T-helper 17 cell (primary cell): ENCODE results near the gene POLR2L. TPM values are rescaled to one million over a fixed set of nuclear protein-coding genes. Genes with fewer than 3 reads are reported as not detected.
A peak's percentile ranks its signal among the peaks of the same experiment; 100 is the strongest.

Experiments used
- ATAC-seq: fragments of 150-1000 bp; cut with Tn5 transposase; 2 replicates; pipeline ENCODE4 v1.10.0; 2021; ENCODE audit warnings: mild to moderate bottlenecking, moderate library complexity
- DNase-seq, 3 donors: peaks; one replicate each; pipeline versions ENCODE4 v3.0.0 to v3.0.0-alpha.2; 2020 to 2021
- H3K9me3 ChIP-seq: one replicate; pipeline ENCODE4 v1.7.0; 2013; ENCODE audit warnings: low read length, mild to moderate bottlenecking; ENCODE audit not compliant: control insufficient read depth, poor library complexity, severe bottlenecking
- H3K27ac Mint-ChIP-seq: one replicate; pipeline ENCODE4 v1.8.0; 2022; ENCODE audit warnings: mild to moderate bottlenecking, moderate library complexity, mixed read lengths
- H3K27me3 Mint-ChIP-seq: one replicate; pipeline ENCODE4 v1.8.0; 2022; ENCODE audit warnings: mixed read lengths
- H3K36me3 Mint-ChIP-seq: one replicate; pipeline ENCODE4 v1.8.0; 2022; ENCODE audit warnings: low read depth, mixed read lengths
- H3K4me1 Mint-ChIP-seq: one replicate; pipeline ENCODE4 v1.8.0; 2022; ENCODE audit warnings: mild to moderate bottlenecking, mixed read lengths
- H3K4me3 Mint-ChIP-seq: one replicate; pipeline ENCODE4 v1.8.0; 2022; ENCODE audit warnings: mild to moderate bottlenecking, moderate library complexity, mixed read lengths
- total RNA-seq, 4 donors: library from RNA in 2 of 4; stranded (reverse) in 2 of 4; gene quantifications; one replicate each; pipeline ENCODE4 v1.2.3 and lab custom pipeline; 2022 to 2026

The POLR2L gene
- total RNA-seq, 2 donors from 2014 or later: 38.5 to 40.5 TPM

DNA sequence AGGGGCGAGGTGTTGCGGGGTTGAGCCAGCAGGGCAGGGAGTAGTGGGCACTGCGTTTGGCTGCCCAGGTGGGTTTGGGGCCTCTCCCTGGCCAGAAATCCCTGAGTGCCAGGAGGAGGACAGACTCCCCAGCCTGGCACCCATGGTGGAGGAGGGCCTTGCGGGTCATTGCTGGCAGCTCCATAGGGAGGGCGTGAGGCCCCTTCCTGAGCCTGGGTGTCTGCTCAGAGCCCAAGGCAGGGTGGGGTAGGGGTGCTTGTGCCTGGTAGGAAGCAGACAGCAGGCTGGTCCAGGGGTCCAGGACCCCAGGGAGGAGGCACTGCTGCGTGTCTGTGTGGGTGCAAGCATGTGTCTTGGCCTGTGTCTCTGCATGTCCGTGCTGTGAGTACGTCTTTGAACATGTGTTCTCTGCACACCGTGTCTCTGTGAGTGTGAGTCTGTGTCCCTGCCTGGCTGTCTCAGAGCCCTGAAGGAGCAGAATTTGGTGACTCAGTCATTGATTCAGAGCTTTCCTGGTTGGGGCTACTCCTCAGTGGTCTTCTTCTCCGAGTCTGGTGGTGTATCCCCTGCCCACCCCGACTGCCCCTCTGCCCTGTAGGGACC, 4.3 kb upstream of the POLR2L start:
- Mint-ChIP-seq H3K27ac (no peak overlapping the region), H3K27me3 (no peaks in the 10 kb centered on the region), H3K36me3 (no peaks in the 10 kb centered on the region), H3K4me1 (peaks cover 12% of the 10 kb centered on the region), H3K4me3 (peak overlapping the region; percentile 25)
- ATAC-seq (no peak), DNase-seq (no peak)
- H3K9me3 ChIP-seq: no peaks in the 10 kb centered on the region

GRCh38 chr11:845872-846495, 3.7 kb upstream of the POLR2L start:
- no peak for DNase-seq
- no peaks in the 10 kb centered on the region for H3K9me3 ChIP-seq
- H3K4me3 Mint-ChIP-seq: peak overlapping the region; percentile 25
- H3K4me1 Mint-ChIP-seq: peaks cover 17% of the 10 kb centered on the region
- H3K27me3 Mint-ChIP-seq: no peaks in the 10 kb centered on the region
- no peak for ATAC-seq
- no peak overlapping the region for H3K27ac Mint-ChIP-seq
- no peaks in the 10 kb centered on the region for H3K36me3 Mint-ChIP-seq

GRCh38 chr11:844693-845644, 2.6 kb upstream of the POLR2L start:
- no peaks in the 10 kb centered on the region for H3K36me3 Mint-ChIP-seq
- H3K4me1 Mint-ChIP-seq: peaks cover 25% of the 10 kb centered on the region
- H3K27ac Mint-ChIP-seq: no peak overlapping the region
- H3K27me3 Mint-ChIP-seq: no peaks in the 10 kb centered on the region
- H3K9me3 ChIP-seq: no peaks in the 10 kb centered on the region
- ATAC-seq: no peak
- DNase-seq: no peak
- no peak overlapping the region for H3K4me3 Mint-ChIP-seq

- H3K27me3 Mint-ChIP-seq: no peaks in the 10 kb centered on the region
- peak overlapping the region; percentile 85 for H3K4me3 Mint-ChIP-seq
- no peak overlapping the region for H3K27ac Mint-ChIP-seq
- H3K9me3 ChIP-seq: no peaks in the 10 kb centered on the region
- no peaks in the 10 kb centered on the region for H3K36me3 Mint-ChIP-seq
- DNase-seq (no peak), ATAC-seq (no peak)
- peaks cover 23% of the 10 kb centered on the region for H3K4me1 Mint-ChIP-seq
These were observed 1.7 kb upstream of the POLR2L start for GRCh38 chr11:843818-844692.

DNA sequence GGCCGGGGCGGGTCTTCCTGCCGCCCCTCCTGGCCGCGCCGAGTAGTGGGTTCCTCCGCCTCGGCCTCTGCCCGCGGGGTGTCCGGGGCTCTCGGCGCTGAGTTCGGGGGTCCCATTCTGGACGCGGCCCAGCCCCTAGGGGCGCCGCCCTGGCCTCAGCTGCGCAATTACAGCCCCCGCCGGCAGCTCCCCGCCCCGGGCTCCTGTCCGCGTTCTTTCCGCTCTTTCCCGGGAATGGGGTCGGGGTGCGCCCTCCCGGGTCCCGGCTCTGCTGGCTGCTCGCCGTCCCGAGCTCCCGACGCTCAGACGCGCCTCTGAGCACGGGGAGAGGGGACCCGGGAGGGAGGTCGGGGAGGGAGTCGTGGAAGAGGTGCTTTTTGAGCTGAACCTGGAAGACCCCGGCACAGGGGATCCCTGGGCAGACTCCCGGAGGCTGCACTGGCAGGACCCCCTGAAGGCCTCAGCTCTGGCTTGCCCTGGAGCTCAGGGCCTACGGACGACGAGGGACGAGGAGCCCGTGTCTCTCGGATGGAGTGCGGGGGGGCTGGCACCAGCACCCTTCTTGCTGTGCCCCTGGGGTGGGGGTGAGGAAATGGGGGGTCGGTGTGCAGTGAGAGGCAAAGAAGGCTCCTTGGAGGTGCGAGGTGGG, 881 bp upstream of the POLR2L start:
- peaks cover 20% of the 10 kb centered on the region for H3K4me1 Mint-ChIP-seq
- no peaks in the 10 kb centered on the region for H3K9me3 ChIP-seq
- no peak overlapping the region for H3K27ac Mint-ChIP-seq
- ATAC-seq: no peak
- no peaks in the 10 kb centered on the region for H3K27me3 Mint-ChIP-seq
- no peaks in the 10 kb centered on the region for H3K36me3 Mint-ChIP-seq
- peak overlapping the region; percentile 85 for H3K4me3 Mint-ChIP-seq
- DNase-seq: no peak

DNA sequence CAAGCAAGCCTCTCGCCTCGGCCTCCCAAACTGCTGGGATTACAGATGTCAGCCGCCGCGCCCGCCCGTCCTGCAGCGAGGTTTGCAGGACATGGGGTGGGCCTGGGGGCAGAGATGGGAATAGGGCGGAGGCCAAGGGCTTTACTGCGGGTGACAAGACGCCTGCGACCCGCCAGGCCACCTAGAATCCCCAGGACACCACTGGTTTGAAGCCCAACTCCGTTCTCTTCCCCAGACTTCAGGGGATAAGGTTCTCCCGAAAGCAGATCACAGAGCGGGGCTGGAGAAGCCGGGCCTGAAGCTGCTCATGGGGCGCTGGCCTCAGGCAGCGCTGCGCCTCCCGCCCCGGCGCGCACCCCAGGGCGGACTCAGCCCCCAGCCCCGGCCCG, 354 bp downstream of the POLR2L start:
- H3K27ac Mint-ChIP-seq: peak overlapping the region; percentile 75
- H3K9me3 ChIP-seq: no peaks in the 10 kb centered on the region
- ATAC-seq: peak; percentile 47
- no peak for DNase-seq
- no peaks in the 10 kb centered on the region for H3K36me3 Mint-ChIP-seq
- peaks cover 20% of the 10 kb centered on the region for H3K4me1 Mint-ChIP-seq
- no peaks in the 10 kb centered on the region for H3K27me3 Mint-ChIP-seq
- H3K4me3 Mint-ChIP-seq: peak overlapping the region; percentile 85

DNA sequence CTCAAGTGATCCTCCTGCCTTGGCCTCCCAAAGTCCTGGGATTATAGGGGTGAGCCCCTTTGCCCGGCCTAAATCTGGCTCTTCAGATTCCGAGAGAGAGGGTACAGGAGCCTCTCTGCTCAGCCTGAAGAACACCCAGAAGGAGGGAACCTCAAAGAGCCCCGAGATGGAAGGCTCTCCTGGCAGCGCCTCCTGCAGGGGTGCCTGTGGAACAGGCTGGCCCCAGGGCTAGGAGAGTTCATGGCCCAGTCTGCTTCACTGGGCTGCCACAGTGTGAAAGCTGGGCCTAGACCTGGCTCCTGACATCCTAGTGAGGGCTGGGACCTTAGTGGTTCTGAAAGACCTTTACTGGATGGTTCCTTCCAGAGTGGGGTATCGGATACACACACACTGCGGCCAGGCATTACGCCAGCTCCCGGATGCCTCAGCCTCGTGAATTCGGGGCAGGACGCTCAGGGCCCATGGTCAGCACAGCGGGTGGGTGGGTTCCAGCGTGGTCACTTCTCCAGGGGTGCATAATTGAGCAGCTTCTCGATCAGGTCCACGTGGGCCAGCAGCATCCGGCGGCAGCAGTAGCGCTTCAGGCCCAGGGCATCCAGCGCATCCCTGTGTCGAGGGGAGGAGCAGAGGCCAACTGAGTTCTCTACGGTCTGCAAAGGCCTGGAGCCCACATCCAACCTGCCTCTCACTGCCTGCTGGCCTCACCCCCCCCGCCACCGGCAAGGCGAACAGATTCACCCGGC, 2.3 kb downstream of the POLR2L start:
- no peaks in the 10 kb centered on the region for H3K27me3 Mint-ChIP-seq
- peaks cover 20% of the 10 kb centered on the region for H3K4me1 Mint-ChIP-seq
- ATAC-seq: no peak
- DNase-seq: no peak
- no peaks in the 10 kb centered on the region for H3K9me3 ChIP-seq
- no peaks in the 10 kb centered on the region for H3K36me3 Mint-ChIP-seq
- H3K27ac Mint-ChIP-seq: peak overlapping the region; percentile 24
- peak overlapping the region; percentile 76 for H3K4me3 Mint-ChIP-seq

DNA sequence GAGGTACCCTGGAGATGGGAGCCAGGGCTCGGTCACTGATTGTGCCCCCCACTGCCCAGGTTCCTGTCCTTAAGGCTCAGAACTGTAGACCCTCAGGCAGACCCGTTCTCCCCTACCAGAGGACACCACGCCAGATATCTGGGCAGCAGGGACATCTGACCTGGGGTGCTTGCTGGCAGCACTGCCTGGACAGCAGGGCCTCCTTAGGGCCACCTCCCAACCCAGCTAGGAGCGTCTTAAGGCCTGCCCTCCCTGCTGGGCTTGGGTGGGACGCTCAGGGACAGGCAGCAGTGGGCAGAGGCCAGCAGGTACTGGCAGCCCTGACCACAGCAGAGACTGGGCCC, 3.1 kb downstream of the POLR2L start:
- ATAC-seq (no peak), DNase-seq (no peak)
- no peak overlapping the region for H3K4me3 Mint-ChIP-seq
- no peaks in the 10 kb centered on the region for H3K36me3 Mint-ChIP-seq
- no peak overlapping the region for H3K27ac Mint-ChIP-seq
- H3K4me1 Mint-ChIP-seq: peaks cover 21% of the 10 kb centered on the region
- H3K9me3 ChIP-seq: no peaks in the 10 kb centered on the region
- H3K27me3 Mint-ChIP-seq: no peaks in the 10 kb centered on the region

DNA sequence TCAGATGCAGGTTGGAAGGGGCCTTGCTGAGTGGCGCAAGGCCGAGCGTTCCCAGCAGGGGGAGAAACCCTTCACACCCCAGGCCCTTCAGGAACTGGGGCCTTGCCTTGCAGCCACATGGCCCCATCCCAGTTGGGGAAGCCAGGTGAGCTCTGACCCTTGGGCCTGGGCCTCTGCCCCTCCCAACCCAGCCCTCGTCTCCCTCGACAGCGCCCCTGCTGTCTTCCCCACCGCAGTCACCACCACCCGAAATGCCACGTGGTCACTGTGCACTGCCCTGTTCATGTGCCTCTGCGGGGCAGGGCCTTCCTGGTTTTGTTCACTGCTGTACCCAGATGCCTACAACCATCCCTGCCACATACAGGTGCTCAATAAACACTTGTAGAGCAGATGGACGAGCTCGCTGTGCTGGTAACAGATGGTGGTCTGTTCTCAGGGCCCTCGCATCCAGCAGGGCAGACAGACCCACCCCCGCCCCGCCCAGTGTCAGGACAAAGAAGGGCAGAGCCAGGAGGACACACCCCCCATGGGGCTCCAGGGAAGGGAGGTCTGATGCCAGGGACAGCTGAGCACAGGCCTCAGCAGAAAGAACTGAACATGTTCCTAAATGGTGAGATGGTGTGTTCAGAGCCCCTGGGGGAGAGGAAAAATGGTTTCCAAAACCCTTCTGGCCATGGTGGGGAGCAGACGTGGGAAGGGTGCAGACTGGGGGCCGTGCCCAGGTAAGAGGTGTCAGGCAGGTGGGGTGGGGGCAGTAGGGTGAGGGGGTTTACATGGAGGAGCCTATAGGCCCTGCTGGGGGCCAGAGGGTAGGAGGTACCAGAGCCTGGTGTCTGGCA, 3.7 kb downstream of the POLR2L start:
- Mint-ChIP-seq H3K4me3 (no peak overlapping the region), H3K27ac (no peak overlapping the region), H3K27me3 (no peaks in the 10 kb centered on the region), H3K36me3 (no peaks in the 10 kb centered on the region), H3K4me1 (peaks cover 24% of the 10 kb centered on the region)
- no peak for ATAC-seq
- no peaks in the 10 kb centered on the region for H3K9me3 ChIP-seq
- DNase-seq: no peak

GRCh38 chr11:837990-838307, 4.4 kb downstream of the POLR2L start:
- no peaks in the 10 kb centered on the region for H3K36me3 Mint-ChIP-seq
- no peaks in the 10 kb centered on the region for H3K9me3 ChIP-seq
- DNase-seq (no peak), ATAC-seq (no peak)
- no peak overlapping the region for H3K27ac Mint-ChIP-seq
- H3K4me1 Mint-ChIP-seq: peaks cover 20% of the 10 kb centered on the region
- no peak overlapping the region for H3K4me3 Mint-ChIP-seq
- H3K27me3 Mint-ChIP-seq: no peaks in the 10 kb centered on the region

- no peaks in the 10 kb centered on the region for H3K27me3 Mint-ChIP-seq
- ATAC-seq: no peak
- H3K27ac Mint-ChIP-seq: no peak overlapping the region
- H3K36me3 Mint-ChIP-seq: no peaks in the 10 kb centered on the region
- H3K4me1 Mint-ChIP-seq: peaks cover 20% of the 10 kb centered on the region
- no peaks in the 10 kb centered on the region for H3K9me3 ChIP-seq
- no peak for DNase-seq
- no peak overlapping the region for H3K4me3 Mint-ChIP-seq
These were observed 4.9 kb downstream of the POLR2L start for GRCh38 chr11:837189-837989.
